ENCODE results near the gene NOL6. TPM values are rescaled to one million over a fixed set of nuclear protein-coding genes. Genes with fewer than 3 reads are reported as not detected.
"Not testable (repeated sequence)": the region's sequence is repeated elsewhere in the genome, so short reads cannot be mapped to it uniquely, and the experiment has no call there.

Gene NOL6
- polyA plus RNA-seq, 1 experiment: 34.7 TPM

- Histone ChIP-seq H3K4me3 (ENCODE audit: low read depth, low read length) (peak overlapping the region; percentile 71), H3K9me3 (ENCODE audit: control insufficient read depth, insufficient read depth, low read length) (peaks cover 9% of the 10 kb centered on the region; the same call in 1 of the 2 replicates), H3K27me3 (ENCODE audit: control insufficient read depth, insufficient read depth, low read length) (no peaks in the 10 kb centered on the region), H3K27ac (ENCODE audit: low read depth, low read length) (peak overlapping the region; percentile 99)
- no peak for DNase-seq (ENCODE audit: low read depth, low spot score)
- POLR2A ChIA-PET: interaction anchor here (0.8 to 1.1 kb wide), 2 partner anchors 37 to 257 kb away, joined by 4 read pairs; partner anchors contain the start of gene NOL6
- CTCF ChIA-PET: interaction anchor here (2.5 kb wide), 1 partner anchor 136 kb away, joined by 7 read pairs; no protein-coding TSS in a partner anchor
- no peak for TF ChIP-seq CTCF (IDR thresholded peaks at IDR 0.05; ENCODE audit: low read depth, low read length)
Observed at GRCh38 chr9:33510262-33511183, 36.8 kb upstream of the NOL6 start.

GRCh38 chr9:33506626-33507370, 33.1 kb upstream of the NOL6 start:
- no peaks in the 10 kb centered on the region for H3K9me3 ChIP-seq (ENCODE audit: control insufficient read depth, insufficient read depth, low read length)
- DNase-seq (ENCODE audit: low read depth, low spot score): peak; percentile 87
- peak overlapping the region; percentile 48 for H3K4me3 ChIP-seq (ENCODE audit: low read depth, low read length)
- no peaks in the 10 kb centered on the region for H3K27me3 ChIP-seq (ENCODE audit: control insufficient read depth, insufficient read depth, low read length)
- ChIA-PET POLR2A (interaction anchor here (1.0 to 1.5 kb wide), 2 partner anchors 17 to 18 kb away, joined by 3 to 4 read pairs; no protein-coding TSS in a partner anchor), CTCF (interaction anchor here (0.6 to 1.9 kb wide), 3 partner anchors 10 to 432 kb away, joined by 3 to 12 read pairs (median 4); no protein-coding TSS in a partner anchor)
- H3K27ac ChIP-seq (ENCODE audit: low read depth, low read length): peak overlapping the region; percentile 96
- TF ChIP-seq CTCF (IDR thresholded peaks at IDR 0.05; ENCODE audit: low read depth, low read length): no peak

- H3K9me3 ChIP-seq (ENCODE audit: control insufficient read depth, insufficient read depth, low read length): no peaks in the 10 kb centered on the region
- CTCF ChIA-PET: interaction anchor here (1.0 kb wide), 3 partner anchors 25 to 45 kb away, joined by 3 read pairs; partner anchors contain the start of gene NOL6
- no peak for DNase-seq (ENCODE audit: low read depth, low spot score)
- no peaks in the 10 kb centered on the region for H3K27me3 ChIP-seq (ENCODE audit: control insufficient read depth, insufficient read depth, low read length)
- no peak overlapping the region for H3K27ac ChIP-seq (ENCODE audit: low read depth, low read length)
- TF ChIP-seq CTCF (IDR thresholded peaks at IDR 0.05; ENCODE audit: low read depth, low read length): peak; percentile 45
- H3K4me3 ChIP-seq (ENCODE audit: low read depth, low read length): no peak overlapping the region
- POLR2A ChIA-PET: no interaction called here
Observed at GRCh38 chr9:33498387-33498786, 24.7 kb upstream of the NOL6 start.

- CTCF ChIA-PET; H3K9me3 ChIP-seq (ENCODE audit: control insufficient read depth, insufficient read depth, low read length); DNase-seq (ENCODE audit: low read depth, low spot score); H3K27me3 ChIP-seq (ENCODE audit: control insufficient read depth, insufficient read depth, low read length); POLR2A ChIA-PET; H3K4me3 ChIP-seq (ENCODE audit: low read depth, low read length); H3K27ac ChIP-seq (ENCODE audit: low read depth, low read length): not testable (repeated sequence)
Observed at GRCh38 chr9:33493819-33494218, 20.1 kb upstream of the NOL6 start.

GRCh38 chr9:33489066-33489465, 15.3 kb upstream of the NOL6 start:
- Histone ChIP-seq H3K9me3 (ENCODE audit: control insufficient read depth, insufficient read depth, low read length) (no peaks in the 10 kb centered on the region), H3K4me3 (ENCODE audit: low read depth, low read length) (no peak overlapping the region), H3K27me3 (ENCODE audit: control insufficient read depth, insufficient read depth, low read length) (no peaks in the 10 kb centered on the region), H3K27ac (ENCODE audit: low read depth, low read length) (no peak overlapping the region)
- TF ChIP-seq CTCF (IDR thresholded peaks at IDR 0.05; ENCODE audit: low read depth, low read length): no peak
- ChIA-PET POLR2A (interaction anchor here (0.5 to 0.9 kb wide), 3 partner anchors 12 to 18 kb away, joined by 3 to 5 read pairs (median 4); partner anchors contain the start of gene NOL6), CTCF (interaction anchor here (0.6 to 1.2 kb wide), 2 partner anchors 15 to 22 kb away, joined by 3 to 5 read pairs; partner anchors contain the start of gene NOL6)
- DNase-seq (ENCODE audit: low read depth, low spot score): no peak

GRCh38 chr9:33485312-33485711, 11.6 kb upstream of the NOL6 start:
- DNase-seq (ENCODE audit: low read depth, low spot score); H3K27ac ChIP-seq (ENCODE audit: low read depth, low read length); CTCF ChIA-PET; H3K27me3 ChIP-seq (ENCODE audit: control insufficient read depth, insufficient read depth, low read length); H3K9me3 ChIP-seq (ENCODE audit: control insufficient read depth, insufficient read depth, low read length); POLR2A ChIA-PET; H3K4me3 ChIP-seq (ENCODE audit: low read depth, low read length): not testable (repeated sequence)

Measured in AG04450 (cell line).